GM18951 (cell line): ENCODE results near the gene TMEM271.

Experiments used
- POLR2A ChIP-seq: IDR thresholded peaks from 4 replicates; pipeline ENCODE4 v1.6.1; 2011; ENCODE audit warnings: mild to moderate bottlenecking; ENCODE audit not compliant: insufficient read length, insufficient read depth; ENCODE audit errors: extremely low read depth
- in situ Hi-C: fragments of 300-500 bp; cut with MboI; formaldehyde crosslinking; loops from one replicate; pipeline ENCODE4 v1.12.0; 2022; ENCODE audit warnings: low sequenced_read_pairs, mixed read lengths, inconsistent platforms; ENCODE audit not compliant: unreplicated experiment

TMEM271 gene

DNA sequence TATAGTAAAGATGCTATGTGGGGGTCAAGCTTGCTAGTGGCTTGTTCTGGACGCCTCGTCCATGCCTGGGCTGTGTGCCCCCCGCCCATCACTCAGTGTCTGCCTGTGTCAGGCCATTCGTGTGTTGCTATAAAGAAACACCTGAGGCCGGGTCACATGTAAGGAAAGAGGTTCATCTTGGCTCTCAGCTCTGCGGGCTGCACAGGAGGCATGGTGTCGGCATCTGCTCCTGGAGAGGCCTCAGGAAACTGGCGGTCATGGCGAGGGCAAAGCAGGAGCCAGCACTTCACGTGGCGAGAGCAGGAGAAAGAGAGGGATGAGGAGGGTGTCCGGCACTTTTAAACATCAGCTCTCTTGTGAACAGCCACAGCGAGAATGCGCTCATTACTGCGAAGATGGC, 51.9 kb downstream of the TMEM271 start:
- in situ Hi-C loops, result no loop called here
- no peak for TF ChIP-seq POLR2A
